Activated T-cell treated with anti-CD3 and anti-CD28 coated beads, Interleukin-2, amount 50 U/mL, for 24 hours (primary cell): ENCODE measurements around the gene GTF3C1.

Experiments used
- DNase-seq: peaks from one replicate; pipeline ENCODE4 v3.0.0-alpha.2; 2020
- H3K27ac Mint-ChIP-seq: 2 replicates; pipeline ENCODE4 v1.8.0; 2020; ENCODE audit warnings: mild to moderate bottlenecking, mixed read lengths
- H3K27me3 Mint-ChIP-seq: 2 replicates; pipeline ENCODE4 v1.8.0; 2020; ENCODE audit warnings: mixed read lengths
- H3K36me3 Mint-ChIP-seq: 2 replicates; pipeline ENCODE4 v1.8.0; 2020; ENCODE audit warnings: low read depth, mixed read lengths
- H3K4me1 Mint-ChIP-seq: 2 replicates; pipeline ENCODE4 v1.8.0; 2020; ENCODE audit warnings: low read depth, mixed read lengths
- H3K4me3 Mint-ChIP-seq: 2 replicates; pipeline ENCODE4 v1.8.0; 2020; ENCODE audit warnings: mild to moderate bottlenecking, moderate library complexity, mixed read lengths
- H3K9me3 Mint-ChIP-seq: 2 replicates; pipeline ENCODE4 v1.8.0; 2020; ENCODE audit warnings: mixed read lengths

Gene GTF3C1

GRCh38 chr16:27518226-27518625 is 31.5 kb downstream of the GTF3C1 start:
- no peaks in the 10 kb centered on the region for H3K9me3 Mint-ChIP-seq
- no peaks in the 10 kb centered on the region for H3K4me1 Mint-ChIP-seq
- no peak overlapping the region for H3K27ac Mint-ChIP-seq
- DNase-seq, result no peak
- H3K4me3 Mint-ChIP-seq, result no peak overlapping the region
- H3K36me3 Mint-ChIP-seq, result peaks cover 73% of the 10 kb centered on the region
- H3K27me3 Mint-ChIP-seq, result no peaks in the 10 kb centered on the region

- DNase-seq, result no peak
- Mint-ChIP-seq H3K27me3 (no peaks in the 10 kb centered on the region), H3K36me3 (peaks cover 73% of the 10 kb centered on the region), H3K27ac (no peak overlapping the region), H3K4me3 (no peak overlapping the region), H3K9me3 (no peaks in the 10 kb centered on the region), H3K4me1 (no peaks in the 10 kb centered on the region)
Measured at GRCh38 chr16:27517664-27518063, 32.0 kb downstream of the GTF3C1 start.

GRCh38 chr16:27516365-27516764 is 33.3 kb downstream of the GTF3C1 start:
- Mint-ChIP-seq H3K27me3 (no peaks in the 10 kb centered on the region), H3K36me3 (peaks cover 76% of the 10 kb centered on the region), H3K4me1 (no peaks in the 10 kb centered on the region), H3K9me3 (no peaks in the 10 kb centered on the region), H3K27ac (no peak overlapping the region), H3K4me3 (no peak overlapping the region)
- no peak for DNase-seq

- Mint-ChIP-seq H3K36me3 (peaks cover 77% of the 10 kb centered on the region), H3K9me3 (no peaks in the 10 kb centered on the region), H3K27ac (no peak overlapping the region), H3K27me3 (no peaks in the 10 kb centered on the region), H3K4me3 (no peak overlapping the region), H3K4me1 (no peaks in the 10 kb centered on the region)
- peak; percentile 50 for DNase-seq
Measured at GRCh38 chr16:27515874-27516353, 33.8 kb downstream of the GTF3C1 start.

- Mint-ChIP-seq H3K4me3 (no peak overlapping the region), H3K36me3 (peaks cover 84% of the 10 kb centered on the region), H3K27ac (no peak overlapping the region), H3K9me3 (no peaks in the 10 kb centered on the region), H3K27me3 (no peaks in the 10 kb centered on the region), H3K4me1 (no peaks in the 10 kb centered on the region)
- DNase-seq, result no peak
Measured at GRCh38 chr16:27514806-27515205, 34.9 kb downstream of the GTF3C1 start.

GRCh38 chr16:27511657-27512448 is 37.9 kb downstream of the GTF3C1 start:
- no peak for DNase-seq
- peaks cover 85% of the 10 kb centered on the region for H3K36me3 Mint-ChIP-seq

GRCh38 chr16:27508476-27508875 is 41.2 kb downstream of the GTF3C1 start:
- no peak overlapping the region for H3K4me3 Mint-ChIP-seq
- peaks cover 93% of the 10 kb centered on the region for H3K36me3 Mint-ChIP-seq
- no peak for DNase-seq
- no peaks in the 10 kb centered on the region for H3K4me1 Mint-ChIP-seq
- H3K9me3 Mint-ChIP-seq, result no peaks in the 10 kb centered on the region
- no peak overlapping the region for H3K27ac Mint-ChIP-seq
- no peaks in the 10 kb centered on the region for H3K27me3 Mint-ChIP-seq

More at GRCh38 chr16:27511657-27512448, 37.9 kb downstream of the GTF3C1 start:
- Mint-ChIP-seq H3K27ac (no peak overlapping the region), H3K9me3 (no peaks in the 10 kb centered on the region), H3K4me3 (no peak overlapping the region), H3K4me1 (no peaks in the 10 kb centered on the region), H3K27me3 (no peaks in the 10 kb centered on the region)

GRCh38 chr16:27506771-27507170 is 42.9 kb downstream of the GTF3C1 start:
- Mint-ChIP-seq H3K27ac (no peak overlapping the region), H3K4me3 (no peak overlapping the region), H3K27me3 (no peaks in the 10 kb centered on the region), H3K9me3 (no peaks in the 10 kb centered on the region), H3K36me3 (peaks cover 94% of the 10 kb centered on the region), H3K4me1 (no peaks in the 10 kb centered on the region)
- no peak for DNase-seq

- Mint-ChIP-seq H3K27me3 (no peaks in the 10 kb centered on the region), H3K4me1 (no peaks in the 10 kb centered on the region), H3K36me3 (peaks cover 94% of the 10 kb centered on the region), H3K27ac (no peak overlapping the region), H3K9me3 (no peaks in the 10 kb centered on the region), H3K4me3 (no peak overlapping the region)
- no peak for DNase-seq
Measured at GRCh38 chr16:27505297-27506236, 44.1 kb downstream of the GTF3C1 start.

- H3K4me3 Mint-ChIP-seq, result no peak overlapping the region
- peaks cover 94% of the 10 kb centered on the region for H3K36me3 Mint-ChIP-seq
- no peak for DNase-seq
- H3K9me3 Mint-ChIP-seq, result no peaks in the 10 kb centered on the region
- no peaks in the 10 kb centered on the region for H3K27me3 Mint-ChIP-seq
- H3K27ac Mint-ChIP-seq, result no peak overlapping the region
- H3K4me1 Mint-ChIP-seq, result no peaks in the 10 kb centered on the region
Measured at GRCh38 chr16:27503662-27504061, 46.1 kb downstream of the GTF3C1 start.

GRCh38 chr16:27500801-27501200 is 48.9 kb downstream of the GTF3C1 start:
- Mint-ChIP-seq H3K4me1 (no peaks in the 10 kb centered on the region), H3K36me3 (peaks cover 94% of the 10 kb centered on the region), H3K4me3 (no peak overlapping the region), H3K27me3 (no peaks in the 10 kb centered on the region), H3K27ac (no peak overlapping the region), H3K9me3 (no peaks in the 10 kb centered on the region)
- no peak for DNase-seq

GRCh38 chr16:27499659-27500055 is 50.1 kb downstream of the GTF3C1 start:
- H3K9me3 Mint-ChIP-seq, result no peaks in the 10 kb centered on the region
- H3K4me3 Mint-ChIP-seq, result no peak overlapping the region
- peaks cover 96% of the 10 kb centered on the region for H3K36me3 Mint-ChIP-seq

GRCh38 chr16:27498916-27499658 is 50.6 kb downstream of the GTF3C1 start:
- Mint-ChIP-seq H3K36me3 (peaks cover 96% of the 10 kb centered on the region), H3K4me1 (no peaks in the 10 kb centered on the region), H3K27me3 (no peaks in the 10 kb centered on the region), H3K4me3 (no peak overlapping the region), H3K27ac (no peak overlapping the region), H3K9me3 (no peaks in the 10 kb centered on the region)
- DNase-seq, result no peak

More at GRCh38 chr16:27499659-27500055, 50.1 kb downstream of the GTF3C1 start:
- Mint-ChIP-seq H3K27ac (no peak overlapping the region), H3K27me3 (no peaks in the 10 kb centered on the region), H3K4me1 (no peaks in the 10 kb centered on the region)
- DNase-seq, result no peak
